HG03354 (cell line): Measurements from ENCODE around the gene ACOX3.

Experiments
- ATAC-seq: cut with Tn5 transposase; IDR thresholded peaks from one replicate; pipeline ENCODE4 v1.9.1; 2021; ENCODE audit warnings: mild to moderate bottlenecking; ENCODE audit not compliant: unreplicated experiment, poor library complexity, severe bottlenecking

ACOX3 gene

GRCh38 chr4:8329859-8330761 is 110.4 kb downstream of the ACOX3 start:
- no peak for ATAC-seq

GRCh38 chr4:8329560-8329858 is 111.0 kb downstream of the ACOX3 start:
- ATAC-seq: no peak

DNA sequence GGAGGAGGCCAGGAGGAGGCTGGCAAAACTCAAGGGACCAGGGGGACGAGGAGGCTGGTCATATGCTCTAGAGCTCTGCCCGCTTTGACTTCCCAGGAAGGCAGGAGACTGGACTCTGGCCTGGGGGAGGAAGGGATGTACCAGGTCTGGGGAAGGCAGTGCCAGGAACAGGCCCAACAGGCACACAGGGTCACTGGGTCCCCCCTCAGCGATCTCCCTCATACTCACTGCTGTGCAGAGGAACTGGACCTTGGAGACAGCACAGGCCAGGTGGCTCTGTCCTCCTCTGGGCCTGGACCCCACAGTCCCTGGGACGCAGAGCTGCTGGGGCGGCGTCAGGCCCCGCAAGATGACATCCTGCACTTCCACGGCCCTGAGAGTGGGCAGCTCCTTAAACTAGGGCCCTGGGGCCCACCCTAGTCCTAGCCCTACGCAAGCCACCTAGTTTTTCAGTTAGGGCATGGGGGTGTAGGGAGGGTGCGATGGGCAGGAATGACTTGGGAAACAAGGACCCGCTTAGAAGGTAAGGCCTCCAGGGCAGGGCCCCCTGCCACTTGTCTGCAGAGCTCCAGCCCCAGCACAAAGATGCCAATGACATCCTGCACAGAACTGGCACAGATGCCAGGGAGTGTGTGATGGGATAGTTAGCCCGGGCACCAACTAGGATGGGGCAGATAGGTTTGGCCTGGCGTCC is 111.5 kb downstream of the ACOX3 start:
- ATAC-seq: no peak

- ATAC-seq: no peak
Observed at GRCh38 chr4:8328456-8328855, 112.1 kb downstream of the ACOX3 start.

GRCh38 chr4:8326206-8326605 is 114.3 kb downstream of the ACOX3 start:
- ATAC-seq: no peak

DNA sequence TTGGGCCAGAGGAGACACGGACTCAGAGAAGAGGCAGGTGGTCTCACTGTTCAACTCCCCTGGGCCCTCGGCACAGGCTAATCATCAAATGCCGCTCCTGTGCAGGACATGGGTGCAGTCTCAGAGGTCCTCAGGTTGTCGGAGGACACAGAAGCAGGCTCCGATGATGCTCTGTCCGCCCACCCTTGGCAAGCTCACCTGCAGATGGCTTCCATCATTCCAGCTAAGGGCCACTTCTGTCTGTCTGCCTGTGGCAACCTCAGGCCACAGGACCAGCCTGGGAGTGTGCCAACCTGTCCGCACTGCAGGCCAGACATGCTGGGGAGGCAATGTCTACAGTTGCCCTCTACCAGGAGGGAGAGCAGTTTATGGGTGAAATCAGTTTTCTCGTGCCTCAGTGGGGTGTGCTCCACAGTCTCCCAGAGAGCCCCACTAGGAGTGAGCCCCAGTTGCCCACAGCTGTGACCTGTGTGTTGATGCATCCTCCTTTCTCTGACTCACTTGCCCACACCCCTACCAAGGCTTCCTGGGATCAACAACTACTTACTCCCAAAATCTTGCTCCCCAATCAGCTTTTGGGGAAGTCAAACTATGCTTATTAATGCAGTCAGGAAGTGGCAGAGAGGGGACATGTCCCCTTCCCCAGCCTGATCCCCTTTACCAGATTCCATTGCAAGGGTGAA is 115.1 kb downstream of the ACOX3 start:
- no peak for ATAC-seq

- no peak for ATAC-seq
Observed at GRCh38 chr4:8324640-8325239, 115.8 kb downstream of the ACOX3 start.

GRCh38 chr4:8323947-8324555 is 116.5 kb downstream of the ACOX3 start:
- ATAC-seq: no peak

DNA sequence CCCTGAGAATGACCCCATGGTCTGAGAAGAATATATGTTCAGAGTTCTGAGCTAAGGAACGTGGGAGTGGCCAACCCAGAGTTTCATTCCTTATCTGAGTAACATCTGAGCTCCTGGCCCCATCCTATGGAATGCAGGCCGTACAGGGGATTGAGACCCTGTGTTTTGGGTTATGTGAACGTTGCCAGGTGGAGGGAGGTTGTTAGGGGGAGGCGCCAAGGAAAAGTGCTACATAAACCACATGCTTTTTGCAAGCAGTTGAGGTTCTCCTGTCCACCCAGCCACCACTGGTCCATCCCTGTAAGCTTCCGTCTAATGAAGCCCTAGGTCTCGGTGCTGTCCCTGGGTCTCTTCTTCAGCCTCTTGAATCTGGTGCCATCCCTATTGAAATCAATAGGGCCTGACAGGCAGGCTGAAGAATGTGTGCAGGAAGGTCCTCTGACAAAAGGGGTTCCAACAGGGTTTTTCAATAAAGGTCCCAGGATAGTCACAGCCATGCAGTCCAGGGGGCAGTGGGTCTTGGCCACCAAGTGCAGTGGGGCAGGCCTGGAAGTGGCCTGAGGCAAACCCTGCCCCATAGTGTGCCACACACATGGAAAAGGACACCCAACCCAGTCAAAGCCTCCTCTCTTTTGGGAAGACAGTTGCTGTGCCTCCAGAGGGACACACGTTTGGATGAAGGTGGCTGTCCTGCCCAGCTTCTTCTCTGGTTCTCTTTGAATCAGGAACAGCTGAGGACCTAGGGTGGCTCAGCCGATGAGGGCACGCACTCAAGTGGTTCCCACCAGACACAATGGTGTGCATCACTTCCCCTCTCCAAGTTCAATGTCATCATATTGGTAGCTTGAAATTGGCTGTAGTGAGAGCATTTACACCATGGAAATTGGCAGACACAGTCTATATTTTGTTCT is 117.5 kb downstream of the ACOX3 start:
- ATAC-seq: no peak

DNA sequence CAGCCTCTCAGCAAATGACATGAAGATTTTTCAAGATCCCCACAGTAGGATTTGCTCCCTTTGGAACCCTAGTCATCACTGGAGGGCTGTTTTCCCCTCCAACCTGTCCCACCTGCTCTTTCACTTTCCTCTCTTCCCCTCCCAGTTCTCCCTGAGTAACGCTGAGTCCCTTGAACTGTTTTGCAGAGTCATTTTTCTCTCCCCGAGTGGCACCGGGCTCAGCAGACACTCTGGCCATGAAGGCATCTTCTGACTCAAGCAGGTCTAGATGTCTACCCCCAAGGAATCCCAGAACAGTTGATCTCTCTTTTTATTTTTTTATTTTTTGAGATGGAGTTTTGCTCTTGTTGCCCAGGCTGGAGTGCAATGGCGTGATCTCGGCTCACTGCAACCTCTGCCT is 118.8 kb downstream of the ACOX3 start:
- no peak for ATAC-seq

DNA sequence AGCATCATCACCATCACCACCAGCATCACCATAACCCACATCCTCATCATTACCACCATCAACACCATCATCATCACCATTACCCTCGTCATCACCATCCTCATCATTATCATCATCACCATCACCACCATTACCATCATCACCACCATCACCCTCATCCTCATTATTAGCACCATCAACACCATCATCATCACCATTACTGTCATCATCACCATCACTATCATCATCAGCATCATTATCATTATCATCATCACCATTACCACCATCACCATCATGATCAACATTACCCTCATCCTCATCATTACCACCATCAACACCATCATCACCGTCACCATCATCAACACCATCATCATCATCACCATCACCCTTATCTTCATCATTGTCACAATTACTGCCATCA is 119.3 kb downstream of the ACOX3 start:
- no peak for ATAC-seq

GRCh38 chr4:8320386-8320750 is 120.2 kb downstream of the ACOX3 start:
- no peak for ATAC-seq

- ATAC-seq: no peak
Observed at GRCh38 chr4:8319731-8320385, 120.7 kb downstream of the ACOX3 start.

GRCh38 chr4:8319061-8319460 is 121.5 kb downstream of the ACOX3 start:
- no peak for ATAC-seq

DNA sequence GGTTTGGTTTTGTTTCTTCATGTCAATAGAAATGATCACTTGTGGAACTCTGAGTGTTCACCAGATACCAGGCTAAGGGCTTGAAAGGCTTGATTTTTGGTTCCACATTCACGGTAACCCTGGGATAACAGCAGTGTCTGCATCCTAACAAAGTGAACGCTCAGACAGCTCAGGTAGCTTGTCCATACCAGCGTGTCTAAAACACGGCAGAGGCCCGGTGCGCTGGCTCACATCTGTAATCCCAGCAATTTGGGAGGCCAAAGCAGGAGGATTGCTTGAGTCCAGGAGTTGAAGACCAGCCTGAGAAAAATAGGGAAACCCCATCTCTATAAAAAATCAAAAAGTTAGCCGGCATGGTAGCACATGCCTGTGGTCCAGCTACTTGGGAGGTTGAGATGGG is 122.0 kb downstream of the ACOX3 start:
- ATAC-seq: no peak

GRCh38 chr4:8317474-8317873 is 123.0 kb downstream of the ACOX3 start:
- no peak for ATAC-seq

GRCh38 chr4:8316911-8317351 is 123.6 kb downstream of the ACOX3 start:
- no peak for ATAC-seq
